NB4 (cell line): Measurements from ENCODE around the gene AFF3.

Experiments
- CTCF ChIP-seq: IDR thresholded peaks from one replicate; pipeline ENCODE4 v1.5.1; 2012; ENCODE audit warnings: low read depth, low read length
- MAX ChIP-seq: IDR thresholded peaks from 2 replicates; pipeline ENCODE4 v1.6.1; 2011; ENCODE audit warnings: low read depth, low read length
- POLR2A ChIP-seq: IDR thresholded peaks from 2 replicates; pipeline ENCODE4 v1.6.1; 2011; ENCODE audit warnings: mild to moderate bottlenecking; ENCODE audit not compliant: insufficient read length; ENCODE audit errors: extremely low read depth

GRCh38 chr2:100064592-100065428 lies 77.6 kb downstream of the AFF3 start:
- TF ChIP-seq CTCF (no peak), MAX (no peak), POLR2A (no peak)
